ENCODE measurements around the gene INPP4B.

- TF ChIP-seq, protein P1, sequence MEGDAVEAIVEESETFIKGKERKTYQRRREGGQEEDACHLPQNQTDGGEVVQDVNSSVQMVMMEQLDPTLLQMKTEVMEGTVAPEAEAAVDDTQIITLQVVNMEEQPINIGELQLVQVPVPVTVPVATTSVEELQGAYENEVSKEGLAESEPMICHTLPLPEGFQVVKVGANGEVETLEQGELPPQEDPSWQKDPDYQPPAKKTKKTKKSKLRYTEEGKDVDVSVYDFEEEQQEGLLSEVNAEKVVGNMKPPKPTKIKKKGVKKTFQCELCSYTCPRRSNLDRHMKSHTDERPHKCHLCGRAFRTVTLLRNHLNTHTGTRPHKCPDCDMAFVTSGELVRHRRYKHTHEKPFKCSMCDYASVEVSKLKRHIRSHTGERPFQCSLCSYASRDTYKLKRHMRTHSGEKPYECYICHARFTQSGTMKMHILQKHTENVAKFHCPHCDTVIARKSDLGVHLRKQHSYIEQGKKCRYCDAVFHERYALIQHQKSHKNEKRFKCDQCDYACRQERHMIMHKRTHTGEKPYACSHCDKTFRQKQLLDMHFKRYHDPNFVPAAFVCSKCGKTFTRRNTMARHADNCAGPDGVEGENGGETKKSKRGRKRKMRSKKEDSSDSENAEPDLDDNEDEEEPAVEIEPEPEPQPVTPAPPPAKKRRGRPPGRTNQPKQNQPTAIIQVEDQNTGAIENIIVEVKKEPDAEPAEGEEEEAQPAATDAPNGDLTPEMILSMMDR (IDR thresholded peaks at IDR 0.05): no peak
- TF ChIP-seq POLR2A (IDR thresholded peaks at IDR 0.05): no peak
Measured at GRCh38 chr4:142440093-142440492, 406.0 kb downstream of the INPP4B start.

Data from ovary (tissue), 3 donors.